Retinal pigment epithelial cell (primary cell): ENCODE measurements around the gene MYLK3.

ENCODE experiments used
- DNase-seq: peaks from one replicate; pipeline ENCODE4 v3.0.0-alpha.2; 2010; ENCODE audit warnings: low read depth
- H3K4me3 ChIP-seq: 2 replicates; pipeline ENCODE4 v1.5.1; 2011; ENCODE audit warnings: mild to moderate bottlenecking, low read length, control low read depth, moderate library complexity
- TF ChIP-seq, protein P1 (sequence below): conservative IDR thresholded peaks from 2 replicates; pipeline ENCODE4 v1.5.1; 2011; ENCODE audit warnings: low read depth, low read length, control low read depth, inconsistent platforms

The MYLK3 gene

DNA sequence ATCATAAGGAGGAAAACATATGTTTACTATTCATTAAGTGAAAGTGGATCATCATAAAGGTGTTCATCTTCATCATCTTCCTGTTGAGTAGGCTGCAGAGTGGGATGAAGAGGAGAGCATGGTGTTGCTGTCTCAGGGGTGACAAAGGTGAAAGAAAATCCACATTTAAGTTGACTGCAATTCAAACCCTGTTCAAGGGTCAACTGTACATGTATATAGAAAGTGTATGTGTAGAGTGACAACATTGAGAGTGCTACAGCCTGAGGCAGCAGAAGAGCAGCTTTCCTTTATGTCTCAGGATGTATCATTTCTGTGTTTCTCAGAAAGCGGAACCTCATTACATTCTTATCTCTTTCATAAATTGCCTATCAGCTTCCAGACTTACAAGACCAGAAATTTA lies 41.5 kb downstream of the MYLK3 start:
- H3K4me3 ChIP-seq: no peak overlapping the region
- TF ChIP-seq, protein P1, sequence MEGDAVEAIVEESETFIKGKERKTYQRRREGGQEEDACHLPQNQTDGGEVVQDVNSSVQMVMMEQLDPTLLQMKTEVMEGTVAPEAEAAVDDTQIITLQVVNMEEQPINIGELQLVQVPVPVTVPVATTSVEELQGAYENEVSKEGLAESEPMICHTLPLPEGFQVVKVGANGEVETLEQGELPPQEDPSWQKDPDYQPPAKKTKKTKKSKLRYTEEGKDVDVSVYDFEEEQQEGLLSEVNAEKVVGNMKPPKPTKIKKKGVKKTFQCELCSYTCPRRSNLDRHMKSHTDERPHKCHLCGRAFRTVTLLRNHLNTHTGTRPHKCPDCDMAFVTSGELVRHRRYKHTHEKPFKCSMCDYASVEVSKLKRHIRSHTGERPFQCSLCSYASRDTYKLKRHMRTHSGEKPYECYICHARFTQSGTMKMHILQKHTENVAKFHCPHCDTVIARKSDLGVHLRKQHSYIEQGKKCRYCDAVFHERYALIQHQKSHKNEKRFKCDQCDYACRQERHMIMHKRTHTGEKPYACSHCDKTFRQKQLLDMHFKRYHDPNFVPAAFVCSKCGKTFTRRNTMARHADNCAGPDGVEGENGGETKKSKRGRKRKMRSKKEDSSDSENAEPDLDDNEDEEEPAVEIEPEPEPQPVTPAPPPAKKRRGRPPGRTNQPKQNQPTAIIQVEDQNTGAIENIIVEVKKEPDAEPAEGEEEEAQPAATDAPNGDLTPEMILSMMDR: no peak
- DNase-seq: no peak

DNA sequence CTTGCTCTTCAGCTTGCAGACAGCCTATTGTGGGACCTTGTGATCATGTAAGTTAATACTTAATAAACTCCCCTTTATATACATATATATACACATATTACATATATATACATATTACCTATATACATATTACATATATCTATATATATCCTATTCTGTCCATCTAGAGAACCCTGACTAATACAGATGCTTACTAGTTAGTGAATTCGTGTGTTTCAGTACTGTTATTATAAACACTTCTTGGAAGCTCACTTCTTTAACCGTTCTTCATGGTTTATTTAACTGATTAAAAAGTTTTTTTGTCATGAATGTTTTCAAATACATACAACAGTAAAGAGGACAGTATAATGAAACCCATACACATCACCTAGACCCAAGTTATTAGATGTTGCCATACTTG lies 46.1 kb downstream of the MYLK3 start:
- H3K4me3 ChIP-seq: no peak overlapping the region
- DNase-seq: no peak
- TF ChIP-seq, protein P1: no peak

DNA sequence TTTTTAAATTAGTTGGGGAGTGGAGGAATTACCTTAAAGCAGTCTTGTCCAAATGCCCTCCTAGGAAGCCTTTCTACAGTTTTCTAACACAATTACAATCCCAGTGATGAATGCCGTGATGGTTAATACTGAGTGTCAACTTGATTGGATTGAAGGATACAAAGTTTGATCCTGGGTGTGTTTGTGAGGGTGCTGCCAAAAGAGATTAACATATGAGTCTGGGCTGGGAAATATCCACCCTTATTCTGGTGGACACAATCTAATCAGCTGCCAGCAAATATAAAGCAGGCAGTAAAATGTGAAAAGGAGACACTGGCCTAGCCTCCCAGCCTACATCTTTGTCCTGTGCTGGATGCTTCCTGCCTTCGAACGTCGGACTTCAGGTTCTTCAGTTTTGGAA lies 46.5 kb downstream of the MYLK3 start:
- DNase-seq: no peak

DNA sequence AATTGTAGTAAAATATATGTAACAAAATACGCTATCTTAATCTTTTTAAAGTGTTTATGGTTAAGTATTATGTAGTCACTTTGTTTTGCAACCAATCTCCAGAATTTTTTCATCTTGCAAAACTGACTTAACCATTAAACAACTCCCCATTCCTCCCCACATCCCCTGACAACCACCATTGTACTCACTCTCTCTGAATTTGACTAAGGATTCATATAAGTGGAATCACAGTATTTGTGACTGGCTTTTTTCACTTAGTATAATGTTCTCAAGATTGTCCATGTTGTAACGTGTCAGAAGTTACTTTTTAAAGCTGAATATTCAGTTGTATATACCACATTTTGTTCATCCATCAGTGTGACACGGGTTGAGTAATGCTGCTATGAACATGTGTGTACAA lies 48.1 kb downstream of the MYLK3 start:
- no peak overlapping the region for H3K4me3 ChIP-seq
- DNase-seq: no peak
- TF ChIP-seq, protein P1: no peak

More for the DNA sequence above, 46.5 kb downstream of the MYLK3 start:
- H3K4me3 ChIP-seq: no peak overlapping the region
- TF ChIP-seq, protein P1: no peak

DNA sequence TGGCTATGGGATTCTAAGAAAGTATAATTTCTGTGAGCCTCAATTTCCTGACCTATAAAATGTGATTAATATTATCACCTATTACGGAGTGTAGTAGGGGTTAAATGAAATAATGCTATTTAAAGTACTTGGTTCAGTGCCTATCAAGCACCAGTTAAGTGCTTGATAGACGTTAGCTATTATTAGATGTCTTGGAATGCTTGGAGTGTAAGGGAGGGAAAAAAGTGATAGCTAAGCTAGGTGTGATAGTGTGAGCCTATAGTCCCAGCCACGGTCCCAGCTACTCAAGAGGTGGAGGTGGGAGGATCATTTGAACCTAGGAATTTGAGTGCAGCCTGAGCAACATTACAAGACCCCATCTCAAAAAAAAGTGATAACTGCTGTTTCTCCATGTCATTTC lies 51.2 kb downstream of the MYLK3 start:
- no peak for DNase-seq
- TF ChIP-seq, protein P1: no peak

DNA sequence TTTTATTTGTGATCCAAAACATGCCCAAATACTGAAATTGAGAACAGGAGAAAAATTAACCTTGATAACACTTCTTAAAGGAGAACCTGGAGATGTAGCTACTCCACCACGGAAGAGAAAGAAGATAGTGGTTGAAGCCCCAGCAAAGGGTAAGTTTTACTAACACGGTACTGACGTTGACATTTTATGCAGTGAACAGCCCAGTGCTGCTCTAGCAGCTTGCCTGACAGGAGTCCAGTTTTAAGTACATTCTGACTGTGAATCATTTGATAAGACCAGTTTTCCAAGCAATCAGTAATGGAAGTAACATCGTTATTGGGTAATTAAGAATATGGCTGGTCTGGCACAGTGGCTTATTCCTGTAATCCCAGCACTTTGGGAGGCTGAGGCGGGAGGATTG lies 52.2 kb downstream of the MYLK3 start:
- no peak for DNase-seq

More for the DNA sequence above, 51.2 kb downstream of the MYLK3 start:
- H3K4me3 ChIP-seq: no peak overlapping the region

DNA sequence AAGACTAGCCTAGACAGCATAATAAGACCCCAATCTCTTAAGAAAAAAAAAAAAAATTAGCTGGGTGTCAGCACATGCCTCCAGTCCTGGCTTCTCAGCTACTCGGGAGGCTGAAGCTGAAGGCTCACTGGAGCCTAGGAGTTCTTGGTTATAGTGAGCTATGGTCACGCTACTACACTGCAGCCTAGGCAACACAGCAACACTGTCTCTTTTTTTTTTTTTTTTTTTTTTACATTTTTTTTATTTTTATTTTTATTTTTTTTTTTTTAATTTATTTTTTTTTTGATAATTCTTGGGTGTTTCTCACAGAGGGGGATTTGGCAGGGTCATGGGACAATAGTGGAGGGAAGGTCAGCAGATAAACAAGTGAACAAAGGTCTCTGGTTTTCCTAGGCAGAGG lies 54.5 kb downstream of the MYLK3 start:
- DNase-seq: no peak
- TF ChIP-seq, protein P1: no peak
- no peak overlapping the region for H3K4me3 ChIP-seq

More for the DNA sequence above, 52.2 kb downstream of the MYLK3 start:
- no peak overlapping the region for H3K4me3 ChIP-seq
- TF ChIP-seq, protein P1: no peak
